HUES6 (cell line): Measurements from ENCODE around the gene CELSR1.

Experiments
- H3K27ac ChIP-seq: 2 replicates; pipeline ENCODE4 v1.7.0; 2013; ENCODE audit warnings: low read depth, mild to moderate bottlenecking, low read length, inconsistent platforms
- H3K27me3 ChIP-seq: 2 replicates; pipeline ENCODE4 v1.6.1; 2013; ENCODE audit warnings: low read length; ENCODE audit not compliant: control insufficient read depth, insufficient read depth
- H3K36me3 ChIP-seq: 2 replicates; pipeline ENCODE4 v1.6.1; 2013; ENCODE audit warnings: low read length; ENCODE audit not compliant: control insufficient read depth, insufficient read depth
- H3K4me1 ChIP-seq: 2 replicates; pipeline ENCODE4 v1.6.1; 2013; ENCODE audit warnings: low read length; ENCODE audit not compliant: control insufficient read depth, insufficient read depth
- H3K4me3 ChIP-seq: 2 replicates; pipeline ENCODE4 v1.5.1; 2013; ENCODE audit warnings: low read depth, low read length
- H3K9ac ChIP-seq: one replicate; pipeline ENCODE4 v1.6.1; 2013; ENCODE audit warnings: mild to moderate bottlenecking, low read length
- H3K9me3 ChIP-seq: 2 replicates; pipeline ENCODE4 v1.6.1; 2013; ENCODE audit warnings: low read depth, low read length; ENCODE audit not compliant: control insufficient read depth, insufficient read depth

The CELSR1 gene

DNA sequence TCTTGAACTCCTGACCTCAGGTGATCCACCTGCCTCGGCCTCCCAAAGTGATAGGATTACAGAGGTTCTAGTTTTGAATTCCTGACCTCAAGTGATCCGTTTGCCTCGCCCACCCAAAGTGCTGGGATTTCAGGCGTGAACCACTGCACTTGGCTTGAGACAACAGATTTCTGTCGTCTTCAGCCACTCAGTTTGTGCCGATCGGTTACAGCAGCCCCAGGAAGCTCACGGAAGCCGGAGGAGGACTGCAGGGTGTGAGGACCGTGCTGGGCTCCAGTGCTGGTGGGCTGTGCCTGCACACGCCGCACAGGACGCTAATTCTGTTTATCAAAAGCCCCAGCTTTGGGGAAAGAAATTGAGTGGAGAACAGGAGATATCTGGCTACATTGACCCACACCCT is 82.0 kb downstream of the CELSR1 start:
- Histone ChIP-seq H3K27me3 (no peaks in the 10 kb centered on the region), H3K27ac (no peak overlapping the region), H3K4me3 (no peak overlapping the region)

DNA sequence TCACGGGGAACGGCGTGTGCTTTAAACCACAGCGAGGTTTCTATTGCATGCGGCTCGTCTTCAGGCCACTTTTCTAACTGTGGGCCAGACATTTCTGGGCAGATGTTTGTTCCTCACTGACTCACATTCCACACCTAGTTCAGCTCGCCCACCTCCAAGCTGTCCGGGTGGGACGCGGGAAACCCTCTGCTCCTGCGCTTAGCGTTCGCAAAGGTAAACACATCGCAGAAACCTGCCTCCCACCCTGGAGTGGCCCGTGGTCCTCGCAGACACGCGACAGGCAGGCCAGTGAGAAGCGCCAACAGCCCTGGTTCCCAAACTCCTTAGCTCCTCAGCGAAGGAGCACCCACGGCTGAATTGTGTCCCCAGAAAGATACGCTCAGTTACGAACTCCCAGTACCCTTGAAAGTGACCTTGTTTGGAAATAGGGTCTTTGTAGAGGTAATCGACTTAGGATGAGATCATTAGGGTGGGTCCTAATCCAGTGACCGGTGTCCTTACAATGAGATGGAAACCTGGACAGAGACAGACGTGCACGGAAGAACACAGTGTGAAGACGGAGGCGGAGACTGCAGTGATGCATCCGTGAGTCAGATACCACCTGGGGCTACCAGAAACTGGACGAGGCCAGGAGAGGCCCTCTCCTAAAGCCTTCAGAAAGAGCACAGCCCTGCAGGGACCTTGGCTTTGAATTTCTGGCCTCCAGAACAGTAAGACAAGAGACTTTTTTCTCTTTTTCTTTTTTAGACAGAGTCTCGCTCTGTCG is 82.7 kb downstream of the CELSR1 start:
- Histone ChIP-seq H3K27ac (no peak overlapping the region), H3K27me3 (no peaks in the 10 kb centered on the region)

More for the DNA sequence above, 82.0 kb downstream of the CELSR1 start:
- peaks cover 40% of the 10 kb centered on the region; the same call in 1 of the 2 replicates for H3K4me1 ChIP-seq
- H3K9ac ChIP-seq = no peak overlapping the region
- no peaks in the 10 kb centered on the region for H3K9me3 ChIP-seq
- H3K36me3 ChIP-seq = no peaks in the 10 kb centered on the region

DNA sequence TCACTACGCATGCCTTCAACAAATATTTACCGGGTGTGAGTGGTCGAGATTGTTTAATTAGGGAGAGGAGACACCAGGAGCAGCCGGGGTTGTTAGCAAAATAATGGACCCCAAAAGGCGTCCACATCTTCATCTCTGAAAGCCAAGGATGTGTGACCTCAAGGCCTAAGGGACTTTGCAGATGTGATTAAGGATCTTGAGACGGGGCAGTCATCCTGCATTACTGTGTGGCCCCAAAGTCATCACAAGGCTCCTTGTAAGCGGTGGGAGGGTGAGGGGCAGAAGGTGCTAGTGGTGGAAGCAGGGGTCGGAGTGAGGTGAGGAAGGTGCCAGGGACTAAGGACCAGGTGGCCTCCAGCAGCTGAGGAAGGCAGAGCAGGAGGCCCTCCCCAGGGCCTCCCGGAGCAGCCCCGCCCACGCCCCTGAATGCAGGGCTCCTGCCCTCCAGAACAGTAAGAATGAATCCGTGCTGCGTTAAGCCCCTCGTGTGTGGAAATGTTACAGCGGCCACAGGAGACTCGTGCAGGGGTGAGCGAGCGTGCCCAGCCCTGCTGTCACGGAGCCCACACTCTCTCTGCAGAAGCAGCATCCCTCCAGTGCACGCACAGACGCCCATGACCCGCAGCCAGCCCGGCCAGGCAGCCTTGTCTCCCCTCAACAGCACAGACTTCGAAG is 83.5 kb downstream of the CELSR1 start:
- Histone ChIP-seq H3K27me3 (no peaks in the 10 kb centered on the region), H3K4me1 (peaks cover 39% of the 10 kb centered on the region; the same call in 1 of the 2 replicates), H3K4me3 (no peak overlapping the region), H3K9ac (no peak overlapping the region), H3K36me3 (no peaks in the 10 kb centered on the region), H3K9me3 (no peaks in the 10 kb centered on the region), H3K27ac (no peak overlapping the region)

More for the DNA sequence above, 82.7 kb downstream of the CELSR1 start:
- Histone ChIP-seq H3K4me3 (no peak overlapping the region), H3K9me3 (no peaks in the 10 kb centered on the region), H3K36me3 (no peaks in the 10 kb centered on the region), H3K4me1 (peaks cover 39% of the 10 kb centered on the region; the same call in 1 of the 2 replicates), H3K9ac (no peak overlapping the region)

DNA sequence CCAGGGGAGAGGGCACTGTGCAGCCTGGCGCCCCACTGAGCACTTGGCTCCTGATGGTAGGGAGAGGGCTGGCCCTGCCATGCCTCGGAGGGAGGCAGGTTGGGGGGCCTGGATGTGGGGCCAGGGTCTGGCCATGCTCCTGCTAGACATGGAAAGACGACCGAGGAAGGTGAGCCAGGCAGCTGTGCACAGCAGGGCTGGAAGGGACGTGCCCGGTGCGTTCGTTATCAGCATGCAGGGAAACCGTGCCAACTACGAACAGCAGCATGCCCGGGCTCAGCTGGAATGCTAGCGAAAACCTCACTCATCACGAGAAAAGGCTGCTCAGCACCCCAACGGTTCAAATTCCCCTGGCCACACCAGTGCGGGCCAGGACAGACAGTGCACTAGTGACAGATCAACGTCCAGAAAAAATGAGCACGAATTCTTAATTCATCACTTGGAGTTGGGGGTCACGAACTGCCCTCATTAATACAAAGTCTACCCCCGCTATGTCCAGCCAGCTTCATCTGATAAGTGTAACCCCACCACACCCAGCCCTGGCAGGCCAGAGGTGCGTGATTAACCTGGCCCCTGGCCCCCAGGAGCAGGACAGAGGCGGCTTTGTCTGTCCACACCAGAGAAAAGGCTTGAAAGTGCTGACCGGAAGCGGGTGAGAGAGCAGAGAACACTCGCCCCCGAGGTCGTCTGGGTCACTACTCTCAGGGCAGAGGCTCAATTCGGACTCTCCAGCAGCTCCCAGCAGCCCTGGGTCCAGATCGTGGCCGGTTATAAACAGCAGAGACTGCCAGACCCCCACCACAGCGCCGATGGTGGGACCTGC is 84.2 kb downstream of the CELSR1 start:
- Histone ChIP-seq H3K9me3 (no peaks in the 10 kb centered on the region), H3K36me3 (no peaks in the 10 kb centered on the region), H3K4me1 (peaks cover 39% of the 10 kb centered on the region; the same call in 1 of the 2 replicates), H3K27me3 (no peaks in the 10 kb centered on the region), H3K4me3 (no peak overlapping the region), H3K27ac (no peak overlapping the region), H3K9ac (no peak overlapping the region)

DNA sequence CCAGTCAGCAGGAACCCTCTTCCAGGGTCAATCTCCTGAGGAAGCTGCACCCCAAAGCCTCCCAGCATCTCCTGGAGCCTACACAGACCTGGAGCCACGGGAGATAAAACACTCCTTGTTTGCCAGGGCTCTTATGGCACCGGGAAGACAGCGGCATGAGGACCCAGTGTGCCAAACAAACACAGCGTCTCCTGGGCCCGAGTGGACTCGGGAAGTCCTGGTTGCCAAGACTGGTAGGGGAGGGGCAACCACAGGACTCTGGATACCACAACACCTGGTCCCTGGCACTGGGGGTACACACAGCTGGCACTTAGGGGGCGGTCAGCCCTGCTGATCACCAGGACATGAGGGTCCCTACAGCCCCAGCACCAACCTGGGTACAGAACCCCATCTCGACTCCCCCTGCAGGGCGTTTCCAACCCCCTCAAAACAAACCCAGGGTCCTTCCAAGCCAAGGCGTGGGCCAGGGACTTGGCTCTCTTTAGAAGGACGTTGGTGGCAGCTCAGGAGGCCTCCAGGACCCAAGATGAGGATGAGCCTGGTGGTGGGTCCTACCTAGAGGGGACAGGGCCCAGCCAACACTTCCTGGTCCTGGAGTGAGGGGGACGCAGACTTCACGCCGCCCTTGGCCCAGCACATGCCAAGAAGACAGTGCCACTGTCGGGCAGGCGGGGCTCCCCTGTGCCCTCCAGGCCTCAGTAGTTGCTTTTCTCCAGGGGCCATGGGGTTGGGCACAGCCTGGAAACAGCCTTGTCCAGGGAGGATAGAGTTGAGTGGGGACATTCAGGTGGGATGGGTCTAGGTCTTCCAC is 85.0 kb downstream of the CELSR1 start:
- no peak overlapping the region for H3K27ac ChIP-seq
- H3K4me1 ChIP-seq = peaks cover 33% of the 10 kb centered on the region; the same call in 1 of the 2 replicates

DNA sequence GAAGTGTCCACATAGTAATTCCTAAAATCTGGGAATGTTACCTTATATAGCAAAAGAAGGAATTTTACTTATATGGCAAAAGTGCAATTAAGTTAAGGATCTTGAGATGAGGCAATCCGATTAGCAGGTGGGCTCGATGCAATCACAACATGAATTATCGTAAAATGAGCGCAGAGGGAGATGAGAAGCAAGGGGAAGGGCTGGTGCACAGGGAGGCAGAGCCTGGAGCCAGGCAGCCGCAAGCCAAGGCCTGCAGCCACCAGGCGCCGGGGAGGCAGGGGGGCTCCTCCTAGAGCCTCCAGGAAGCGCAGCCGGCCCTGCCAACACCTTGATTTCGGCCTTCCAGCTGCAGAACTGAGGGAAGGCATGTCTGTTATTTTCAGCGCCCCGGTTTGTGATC is 85.7 kb downstream of the CELSR1 start:
- H3K4me3 ChIP-seq = no peak overlapping the region
- no peaks in the 10 kb centered on the region for H3K9me3 ChIP-seq
- no peak overlapping the region for H3K27ac ChIP-seq
- H3K4me1 ChIP-seq = peaks cover 31% of the 10 kb centered on the region; the same call in 1 of the 2 replicates
- no peak overlapping the region for H3K9ac ChIP-seq
- no peaks in the 10 kb centered on the region for H3K36me3 ChIP-seq
- no peaks in the 10 kb centered on the region for H3K27me3 ChIP-seq

More for the DNA sequence above, 85.0 kb downstream of the CELSR1 start:
- H3K9ac ChIP-seq = no peak overlapping the region
- H3K36me3 ChIP-seq = no peaks in the 10 kb centered on the region
- H3K27me3 ChIP-seq = no peaks in the 10 kb centered on the region
- no peaks in the 10 kb centered on the region for H3K9me3 ChIP-seq
- no peak overlapping the region for H3K4me3 ChIP-seq

DNA sequence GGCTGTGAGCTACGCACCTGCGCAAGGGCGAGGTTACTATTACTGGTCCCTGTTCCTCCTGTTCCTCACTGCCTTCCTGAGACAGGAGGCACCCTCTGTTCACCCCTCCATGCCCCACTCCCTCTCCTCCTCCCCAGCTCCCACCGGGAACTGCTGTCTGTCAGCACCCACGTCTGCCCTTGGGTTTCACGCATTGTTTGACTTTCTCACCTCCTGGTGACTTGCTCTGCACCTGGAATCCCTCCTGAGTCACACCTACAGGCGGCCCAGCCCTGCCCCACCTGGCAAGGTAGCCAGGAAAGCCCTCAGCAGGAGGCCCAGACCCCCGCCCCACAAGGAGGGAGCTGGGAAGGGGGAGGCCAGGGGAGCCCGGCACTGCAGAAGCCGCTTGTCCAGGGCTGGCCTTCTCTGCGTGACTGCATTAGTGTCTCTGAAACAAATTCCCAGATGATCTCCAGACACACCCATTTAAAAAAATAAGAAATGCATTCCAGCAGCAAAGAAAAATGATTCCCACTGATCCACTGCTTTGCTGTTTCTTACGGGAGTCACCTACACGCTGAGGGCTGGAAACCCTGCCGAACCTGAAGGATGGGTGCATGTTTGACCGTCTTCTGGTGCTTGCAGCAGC is 86.4 kb downstream of the CELSR1 start:
- Histone ChIP-seq H3K36me3 (no peaks in the 10 kb centered on the region), H3K9ac (no peak overlapping the region), H3K9me3 (no peaks in the 10 kb centered on the region), H3K4me1 (peaks cover 31% of the 10 kb centered on the region; the same call in 1 of the 2 replicates), H3K4me3 (no peak overlapping the region), H3K27me3 (no peaks in the 10 kb centered on the region), H3K27ac (no peak overlapping the region)

DNA sequence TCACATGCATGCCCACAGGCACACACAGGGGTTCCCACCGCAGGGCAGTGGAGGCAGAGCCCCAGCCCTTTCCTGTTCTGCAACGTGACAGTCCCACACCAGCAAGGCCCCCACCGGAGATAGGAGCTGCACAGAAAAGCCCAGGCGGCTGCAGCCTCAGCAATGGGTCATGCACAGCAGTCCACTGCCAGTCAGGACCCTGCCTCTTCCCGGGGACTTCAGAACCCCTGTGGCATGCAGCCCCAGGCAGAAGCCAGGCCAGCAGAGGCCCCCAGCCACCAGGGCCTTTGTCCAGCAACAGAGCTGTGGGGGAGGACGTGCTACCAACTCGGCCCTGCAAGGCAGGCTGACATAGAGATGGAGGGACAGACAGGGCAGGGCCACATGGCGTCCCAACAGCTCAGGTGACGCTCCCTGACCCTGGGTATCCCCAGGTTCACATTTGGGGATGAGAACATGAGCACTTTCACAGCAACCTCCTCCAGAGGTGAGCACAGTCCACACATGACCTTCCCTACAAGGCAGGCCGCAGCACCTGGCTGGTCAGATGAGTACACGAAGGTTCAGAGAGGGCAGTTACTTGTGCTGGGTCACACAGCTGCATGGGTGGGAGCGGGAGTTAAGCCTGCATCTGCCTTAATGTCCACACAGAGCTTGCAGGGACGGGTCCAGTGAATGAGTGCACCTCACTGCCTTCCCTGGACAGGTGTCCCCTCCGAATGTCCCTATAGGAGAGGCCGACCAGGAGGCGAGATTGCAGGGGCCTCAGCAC is 87.3 kb downstream of the CELSR1 start:
- no peaks in the 10 kb centered on the region for H3K9me3 ChIP-seq
- H3K9ac ChIP-seq = no peak overlapping the region
- no peak overlapping the region for H3K4me3 ChIP-seq
- H3K27ac ChIP-seq = no peak overlapping the region
- no peaks in the 10 kb centered on the region for H3K36me3 ChIP-seq
- H3K27me3 ChIP-seq = no peaks in the 10 kb centered on the region
- H3K4me1 ChIP-seq = peaks cover 31% of the 10 kb centered on the region; the same call in 1 of the 2 replicates

DNA sequence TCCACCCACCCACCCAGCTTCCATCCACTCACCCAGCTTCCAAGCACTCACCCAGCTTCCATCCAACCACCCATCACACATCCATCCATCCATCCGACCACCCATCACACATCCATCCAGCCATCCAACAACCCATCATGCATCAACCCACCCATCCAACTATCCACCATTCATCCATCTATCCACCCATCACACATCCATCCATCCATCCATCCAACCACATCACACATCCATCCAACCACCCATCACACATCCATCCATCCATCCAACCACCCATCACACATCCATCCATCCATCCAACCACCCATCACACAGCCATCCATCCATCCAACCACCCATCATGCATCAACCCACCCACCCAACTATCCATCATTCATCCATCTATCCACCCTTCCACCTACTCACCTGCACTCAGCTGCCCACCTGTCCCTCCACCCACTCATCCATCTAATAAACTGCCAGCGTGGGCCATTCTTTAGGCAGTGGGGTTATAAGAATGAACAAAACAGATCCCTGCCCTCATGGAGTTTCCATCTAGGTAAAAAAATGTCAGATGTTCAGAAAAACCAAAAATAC is 88.2 kb downstream of the CELSR1 start:
- Histone ChIP-seq H3K27ac (no peak overlapping the region), H3K27me3 (no peaks in the 10 kb centered on the region)

More for the DNA sequence above, 88.2 kb downstream of the CELSR1 start:
- no peak overlapping the region for H3K9ac ChIP-seq
- peaks cover 23% of the 10 kb centered on the region; the same call in 1 of the 2 replicates for H3K4me1 ChIP-seq
- no peaks in the 10 kb centered on the region for H3K9me3 ChIP-seq
- H3K4me3 ChIP-seq = no peak overlapping the region
- no peaks in the 10 kb centered on the region for H3K36me3 ChIP-seq
